ENCODE results near the gene GPHA2. TPM values are rescaled to one million over a fixed set of nuclear protein-coding genes. Genes with fewer than 3 reads are reported as not detected.
A peak's percentile ranks its signal among the peaks of the same experiment; 100 is the strongest.

Gene GPHA2
- total and polyA plus RNA-seq, 9 donors, result 0.45 to 1.6 (median 0.72) TPM; not detected in 2

DNA sequence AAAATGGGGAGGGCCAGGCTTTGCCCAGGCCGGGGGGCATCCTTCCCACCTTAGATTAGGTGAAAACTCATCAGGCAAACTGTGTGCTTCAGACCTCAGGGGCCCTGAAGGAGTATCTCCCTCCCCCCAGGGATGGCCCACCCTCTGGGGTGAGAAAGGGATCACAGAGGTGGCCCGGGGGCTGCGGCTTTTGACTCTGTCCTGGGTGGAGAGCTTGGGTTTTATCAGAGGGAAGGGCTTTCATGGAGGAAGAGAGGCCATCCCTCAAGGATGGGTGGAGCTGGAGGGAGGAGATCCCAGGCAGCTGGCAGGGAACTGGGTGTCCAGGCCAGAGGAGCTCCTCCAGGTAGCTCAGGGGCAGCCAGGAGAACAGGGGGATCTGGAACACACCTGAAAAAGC is 14.3 kb downstream of the GPHA2 start:
- WGBS, 3 donors, result 46 to 68% (median 67%) methylated on average over 2 to 3 of the region's 3 CpGs
- Histone ChIP-seq H3K4me1 (ENCODE audit: insufficient read depth) (no peaks in the 10 kb centered on the region), H3K9me3 (no peaks in the 10 kb centered on the region), H3K27me3 (no peaks in the 10 kb centered on the region), H3K27ac (no peak overlapping the region), H3K36me3 (no peaks in the 10 kb centered on the region), H3K4me3 (no peak overlapping the region)
- peak in 2 of 5 donors; percentile 15 to 28 for DNase-seq
- no peak for TF ChIP-seq POLR2A (IDR thresholded peaks at IDR 0.05)
- no peak for TF ChIP-seq EP300 (IDR thresholded peaks at IDR 0.05)
- no peak for TF ChIP-seq CTCF (IDR thresholded peaks at IDR 0.05)
- intact Hi-C loops (cut with DNase I), result no loop called here

DNA sequence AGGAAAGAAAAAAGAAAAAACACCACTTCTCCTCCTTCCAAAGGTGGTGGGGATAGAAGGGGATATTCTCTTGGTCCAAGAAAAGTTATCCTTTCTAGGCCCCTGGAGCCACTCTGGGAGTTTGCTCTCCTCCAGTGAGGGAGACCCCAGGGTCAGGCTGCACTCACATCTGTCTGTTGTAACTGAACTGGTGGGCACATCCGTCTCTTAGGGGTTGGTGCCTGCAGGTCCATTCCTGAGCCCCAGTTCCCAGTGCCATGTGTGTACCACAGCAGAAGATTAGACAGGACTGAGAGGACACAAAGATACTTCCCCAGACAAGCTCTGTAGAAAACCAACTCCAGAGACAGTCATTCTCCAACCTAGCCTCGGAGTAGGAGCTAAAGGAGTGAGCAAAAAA is 15.6 kb downstream of the GPHA2 start:
- Histone ChIP-seq H3K27ac (no peak overlapping the region), H3K36me3 (no peaks in the 10 kb centered on the region), H3K4me3 (no peak overlapping the region), H3K27me3 (no peaks in the 10 kb centered on the region), H3K4me1 (ENCODE audit: insufficient read depth) (peaks cover 6% of the 10 kb centered on the region), H3K9me3 (no peaks in the 10 kb centered on the region)
- intact Hi-C loops (cut with DNase I), result no loop called here
- DNase-seq, result no peak
- TF ChIP-seq EP300 (IDR thresholded peaks at IDR 0.05) (no peak), CTCF (IDR thresholded peaks at IDR 0.05) (no peak), POLR2A (IDR thresholded peaks at IDR 0.05) (no peak)
- 67 to 71% (median 69%) methylated on average over 2 of the region's 2 CpGs for WGBS, 3 donors

- intact Hi-C loops (cut with DNase I), result loop anchor here in 1 of 4 donors (10.0 kb wide), 1 partner anchor 195 kb away; the partner anchor contains the start of genes TM7SF2 and ZNHIT2
- H3K9me3 ChIP-seq, result no peaks in the 10 kb centered on the region
- 81 to 84% (median 83%) methylated on average over 8 of the region's 8 CpGs for WGBS, 3 donors
Observed at GRCh38 chr11:64919627-64920026, 16.1 kb downstream of the GPHA2 start.

GRCh38 chr11:64918017-64918416 is 17.7 kb downstream of the GPHA2 start:
- DNase-seq, result peak in 1 of 5 donors; percentile 15
- Histone ChIP-seq H3K27me3 (no peaks in the 10 kb centered on the region), H3K4me3 (peak overlapping the region; percentile 32), H3K36me3 (no peaks in the 10 kb centered on the region), H3K9me3 (no peaks in the 10 kb centered on the region), H3K27ac (peak overlapping the region in 1 of 2 donors; percentile 62), H3K4me1 (ENCODE audit: insufficient read depth) (peaks cover 6% of the 10 kb centered on the region)
- intact Hi-C loops (cut with DNase I), result loop anchor here in 1 of 4 donors (10.0 kb wide), 1 partner anchor 197 kb away; the partner anchor contains the start of genes TM7SF2 and ZNHIT2
- 10 to 19% (median 13%) methylated on average over 4 of the region's 4 CpGs for WGBS, 3 donors
- TF ChIP-seq CTCF (IDR thresholded peaks at IDR 0.05) (no peak), EP300 (IDR thresholded peaks at IDR 0.05) (no peak)

More at GRCh38 chr11:64919627-64920026, 16.1 kb downstream of the GPHA2 start:
- Histone ChIP-seq H3K4me3 (no peak overlapping the region), H3K27ac (no peak overlapping the region), H3K36me3 (no peaks in the 10 kb centered on the region), H3K4me1 (ENCODE audit: insufficient read depth) (peaks cover 6% of the 10 kb centered on the region), H3K27me3 (no peaks in the 10 kb centered on the region)
- DNase-seq, result no peak
- no peak for TF ChIP-seq EP300 (IDR thresholded peaks at IDR 0.05)
- no peak for TF ChIP-seq CTCF (IDR thresholded peaks at IDR 0.05)
- TF ChIP-seq POLR2A (IDR thresholded peaks at IDR 0.05), result no peak

All from ovary (tissue), 9 donors.